CD4-positive, CD25-positive, alpha-beta regulatory T cell (primary cell): ENCODE results near the gene IGF1. TPM values are rescaled to one million over a fixed set of nuclear protein-coding genes. Genes with fewer than 3 reads are reported as not detected.

Experiments
- ATAC-seq, 2 donors: fragments of 150-1000 bp; cut with Tn5 transposase; one replicate each; pipeline ENCODE4 v1.10.0; 2021; ENCODE audit warnings: low read depth in 2 of 2, moderate number of reproducible peaks in 2 of 2, moderate library complexity in 1 of 2
- DNase-seq, 3 donors: peaks; one replicate each; pipeline versions ENCODE4 v3.0.0 to v3.0.0-alpha.2; 2012 to 2022; ENCODE audit warnings: mixed read lengths in 1 of 3
- H3K27ac ChIP-seq: one replicate; pipeline ENCODE4 v1.7.0; 2013; ENCODE audit warnings: mild to moderate bottlenecking, low read length; ENCODE audit not compliant: insufficient read depth, poor library complexity, severe bottlenecking
- H3K27me3 ChIP-seq: one replicate; pipeline ENCODE4 v1.7.0; 2013; ENCODE audit warnings: low read length; ENCODE audit not compliant: control insufficient read depth, insufficient read depth
- H3K36me3 ChIP-seq: one replicate; pipeline ENCODE4 v1.7.0; 2013; ENCODE audit warnings: mild to moderate bottlenecking, low read length, moderate library complexity; ENCODE audit not compliant: control insufficient read depth, insufficient read depth
- H3K4me1 ChIP-seq: 2 replicates; pipeline ENCODE4 v1.7.0; 2013; ENCODE audit warnings: mild to moderate bottlenecking, low read length; ENCODE audit not compliant: insufficient read depth, control insufficient read depth, poor library complexity, severe bottlenecking
- H3K4me3 ChIP-seq: one replicate; pipeline ENCODE4 v1.7.0; 2013; ENCODE audit warnings: low read depth, mild to moderate bottlenecking, low read length, moderate library complexity
- H3K9me3 ChIP-seq, 2 experiments: 1 replicate in 1 of 2; 2 replicates in 1 of 2; pipeline ENCODE4 v1.7.0; 2013; ENCODE audit warnings: low read length in 2 of 2, mild to moderate bottlenecking in 1 of 2, moderate library complexity in 1 of 2; ENCODE audit not compliant: control insufficient read depth in 2 of 2
- H3K27ac Mint-ChIP-seq, 3 donors: one replicate each; pipeline ENCODE4 v1.8.0; 2020 to 2022; ENCODE audit warnings: mild to moderate bottlenecking in 3 of 3, mixed read lengths in 3 of 3, moderate library complexity in 2 of 3
- H3K27me3 Mint-ChIP-seq: one replicate; pipeline ENCODE4 v1.8.0; 2022; ENCODE audit warnings: mild to moderate bottlenecking, mixed read lengths
- H3K36me3 Mint-ChIP-seq: one replicate; pipeline ENCODE4 v1.8.0; 2020; ENCODE audit warnings: mixed read lengths
- H3K4me1 Mint-ChIP-seq, 4 donors: one replicate each; pipeline ENCODE4 v1.8.0; 2020 to 2022; ENCODE audit warnings: mixed read lengths in 4 of 4, mild to moderate bottlenecking in 1 of 4
- H3K4me3 Mint-ChIP-seq, 4 donors: one replicate each; pipeline ENCODE4 v1.8.0; 2020 to 2022; ENCODE audit warnings: mild to moderate bottlenecking in 4 of 4, mixed read lengths in 4 of 4, moderate library complexity in 3 of 4
- H3K9me3 Mint-ChIP-seq, 7 donors: one replicate each; pipeline ENCODE4 v1.8.0; 2020 to 2022; ENCODE audit warnings: mixed read lengths in 7 of 7, mild to moderate bottlenecking in 3 of 7, moderate library complexity in 2 of 7
- polyA plus RNA-seq, 4 donors: library from polyadenylated mRNA; unstranded; fragments of 300-500 nt; fragmentation: Illumina TruSeq; gene quantifications; one replicate each; pipeline ENCODE4 v1.2.3, GENCODE V29; 2021
- total RNA-seq: library from RNA; stranded (reverse); gene quantifications from one replicate; pipeline ENCODE4 v1.2.3, GENCODE V29; 2022

The IGF1 gene
- total and polyA plus RNA-seq, 5 donors from 2014 or later: not detected

GRCh38 chr12:102385343-102385742 lies 95.0 kb downstream of the IGF1 start:
- Histone ChIP-seq H3K9me3 (no peaks in the 10 kb centered on the region), H3K36me3 (no peaks in the 10 kb centered on the region), H3K4me3 (no peak overlapping the region), H3K27ac (no peak overlapping the region), H3K4me1 (no peaks in the 10 kb centered on the region), H3K27me3 (no peaks in the 10 kb centered on the region)
- peaks cover 17% of the 10 kb centered on the region for H3K27me3 Mint-ChIP-seq
- no peaks in the 10 kb centered on the region for H3K36me3 Mint-ChIP-seq
- H3K9me3 Mint-ChIP-seq: peaks cover 0 to 15% (median 4%) of the 10 kb centered on the region in 7 donors
- no peak for ATAC-seq
- DNase-seq: no peak
- H3K4me1 Mint-ChIP-seq: no peaks in the 10 kb centered on the region
- H3K27ac Mint-ChIP-seq: no peak overlapping the region
- no peak overlapping the region for H3K4me3 Mint-ChIP-seq

GRCh38 chr12:102379346-102380162 lies 100.8 kb downstream of the IGF1 start:
- H3K27me3 ChIP-seq: no peaks in the 10 kb centered on the region
- no peaks in the 10 kb centered on the region for H3K4me1 ChIP-seq
- no peaks in the 10 kb centered on the region for H3K36me3 ChIP-seq
- H3K9me3 ChIP-seq: no peaks in the 10 kb centered on the region
- H3K27ac Mint-ChIP-seq: no peak overlapping the region
- H3K27ac ChIP-seq: no peak overlapping the region
- DNase-seq: no peak
- H3K9me3 Mint-ChIP-seq: peaks cover 0 to 13% (median 3%) of the 10 kb centered on the region in 7 donors
- no peak overlapping the region for H3K4me3 ChIP-seq
- peaks cover 12% of the 10 kb centered on the region for H3K27me3 Mint-ChIP-seq
- no peak overlapping the region for H3K4me3 Mint-ChIP-seq
- ATAC-seq: no peak
- no peaks in the 10 kb centered on the region for H3K36me3 Mint-ChIP-seq
- H3K4me1 Mint-ChIP-seq: no peaks in the 10 kb centered on the region

GRCh38 chr12:102376781-102377180 lies 103.6 kb downstream of the IGF1 start:
- H3K27me3 ChIP-seq: no peaks in the 10 kb centered on the region
- H3K4me1 ChIP-seq: no peaks in the 10 kb centered on the region
- DNase-seq: no peak
- H3K36me3 Mint-ChIP-seq: no peaks in the 10 kb centered on the region
- H3K4me3 ChIP-seq: no peak overlapping the region
- peaks cover 0 to 4% (median 1%) of the 10 kb centered on the region in 7 donors for H3K9me3 Mint-ChIP-seq
- H3K36me3 ChIP-seq: no peaks in the 10 kb centered on the region
- no peak overlapping the region for H3K27ac ChIP-seq
- H3K27me3 Mint-ChIP-seq: peaks cover 6% of the 10 kb centered on the region
- ATAC-seq: no peak
- H3K9me3 ChIP-seq: no peaks in the 10 kb centered on the region
- no peak overlapping the region for H3K27ac Mint-ChIP-seq
- H3K4me3 Mint-ChIP-seq: no peak overlapping the region
- H3K4me1 Mint-ChIP-seq: no peaks in the 10 kb centered on the region

DNA sequence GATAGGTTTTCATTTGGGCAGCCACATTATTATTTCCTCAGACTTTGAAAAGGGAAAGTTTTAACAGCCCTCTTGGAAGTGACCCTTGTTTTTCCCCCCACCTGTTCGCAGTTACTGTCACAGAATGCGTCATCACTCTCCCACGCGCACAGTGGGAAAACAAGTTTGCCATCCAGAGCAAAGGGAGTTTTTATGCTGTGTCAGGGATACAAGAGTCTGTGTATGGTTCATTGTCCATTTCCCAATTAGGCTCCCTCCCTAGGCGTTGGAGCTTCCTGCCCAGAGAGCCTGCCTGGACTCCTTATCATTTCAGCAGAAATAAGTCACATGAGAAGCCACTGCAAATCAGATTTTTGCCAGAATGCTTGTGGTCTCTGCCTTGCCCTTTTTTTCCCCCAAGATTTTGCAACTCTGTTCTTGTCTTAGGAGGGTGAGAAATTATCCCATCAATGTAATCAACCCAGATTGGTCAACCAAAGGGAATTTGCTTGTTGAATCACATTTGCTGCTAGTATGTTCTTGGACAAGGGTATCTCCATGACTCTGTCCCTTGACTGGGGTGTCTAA lies 104.1 kb downstream of the IGF1 start:
- Histone ChIP-seq H3K36me3 (no peaks in the 10 kb centered on the region), H3K27ac (no peak overlapping the region), H3K27me3 (no peaks in the 10 kb centered on the region), H3K4me3 (no peak overlapping the region), H3K4me1 (no peaks in the 10 kb centered on the region), H3K9me3 (no peaks in the 10 kb centered on the region)
- peaks cover 0 to 4% (median 2%) of the 10 kb centered on the region in 7 donors for H3K9me3 Mint-ChIP-seq
- H3K4me3 Mint-ChIP-seq: no peak overlapping the region
- no peak overlapping the region for H3K27ac Mint-ChIP-seq
- ATAC-seq (no peak), DNase-seq (no peak)
- peaks cover 6% of the 10 kb centered on the region for H3K27me3 Mint-ChIP-seq
- no peaks in the 10 kb centered on the region for H3K36me3 Mint-ChIP-seq
- H3K4me1 Mint-ChIP-seq: no peaks in the 10 kb centered on the region

DNA sequence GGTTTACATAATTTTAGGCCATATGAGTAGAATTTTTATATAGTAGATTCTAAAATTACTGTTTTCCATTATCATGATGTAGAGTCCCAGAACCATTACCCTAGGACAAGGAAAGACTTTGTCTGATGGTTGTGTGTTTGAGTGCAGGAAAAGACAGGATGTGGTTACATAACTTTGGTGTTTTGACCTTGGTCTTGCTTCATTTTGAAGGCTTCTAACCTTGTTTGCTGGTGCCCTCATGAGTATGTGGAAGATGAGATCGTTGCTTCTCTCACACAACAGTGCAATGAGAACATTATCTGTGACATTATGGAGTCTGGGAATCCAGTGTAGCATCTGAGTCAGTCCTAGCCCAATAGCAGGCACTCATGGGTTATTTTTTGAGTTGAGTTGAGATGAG lies 106.2 kb downstream of the IGF1 start:
- Mint-ChIP-seq H3K27me3 (no peaks in the 10 kb centered on the region), H3K9me3 (peaks cover 0 to 3% (median under 1%) of the 10 kb centered on the region in 7 donors), H3K36me3 (no peaks in the 10 kb centered on the region), H3K27ac (no peak overlapping the region), H3K4me3 (no peak overlapping the region), H3K4me1 (no peaks in the 10 kb centered on the region)
- ATAC-seq: no peak
- no peak overlapping the region for H3K4me3 ChIP-seq
- no peaks in the 10 kb centered on the region for H3K27me3 ChIP-seq
- no peaks in the 10 kb centered on the region for H3K9me3 ChIP-seq
- H3K4me1 ChIP-seq: no peaks in the 10 kb centered on the region
- H3K27ac ChIP-seq: no peak overlapping the region
- H3K36me3 ChIP-seq: no peaks in the 10 kb centered on the region
- peak in 1 of 3 donors; percentile 2 for DNase-seq

DNA sequence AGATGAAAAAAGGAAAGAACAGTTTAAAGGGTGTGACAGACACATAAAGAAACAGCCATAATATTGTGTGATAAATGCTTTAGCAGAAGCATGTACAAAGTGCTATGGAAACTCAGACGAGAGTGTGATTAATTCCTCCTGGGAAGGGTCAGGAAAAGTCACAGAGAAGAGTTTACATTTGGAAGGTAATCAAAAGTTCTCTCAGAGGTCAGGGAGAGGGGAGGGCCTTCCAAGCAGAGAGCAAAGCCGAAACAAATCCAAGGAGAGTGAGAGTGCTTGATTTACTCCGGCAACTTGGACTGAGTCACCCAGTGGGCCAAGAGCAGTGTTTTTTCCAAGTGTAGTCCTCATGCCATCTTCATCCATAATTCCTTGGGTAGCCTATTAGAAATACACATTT lies 108.3 kb downstream of the IGF1 start:
- no peak overlapping the region for H3K4me3 Mint-ChIP-seq
- no peaks in the 10 kb centered on the region for H3K36me3 Mint-ChIP-seq
- H3K4me1 Mint-ChIP-seq: no peaks in the 10 kb centered on the region
- peaks cover 5% of the 10 kb centered on the region for H3K27me3 Mint-ChIP-seq
- H3K9me3 Mint-ChIP-seq: peaks cover 0 to 16% (median 3%) of the 10 kb centered on the region in 7 donors
- Histone ChIP-seq H3K9me3 (no peaks in the 10 kb centered on the region), H3K27ac (no peak overlapping the region), H3K27me3 (no peaks in the 10 kb centered on the region), H3K36me3 (no peaks in the 10 kb centered on the region), H3K4me1 (no peaks in the 10 kb centered on the region), H3K4me3 (no peak overlapping the region)
- DNase-seq (no peak), ATAC-seq (no peak)
- no peak overlapping the region for H3K27ac Mint-ChIP-seq

DNA sequence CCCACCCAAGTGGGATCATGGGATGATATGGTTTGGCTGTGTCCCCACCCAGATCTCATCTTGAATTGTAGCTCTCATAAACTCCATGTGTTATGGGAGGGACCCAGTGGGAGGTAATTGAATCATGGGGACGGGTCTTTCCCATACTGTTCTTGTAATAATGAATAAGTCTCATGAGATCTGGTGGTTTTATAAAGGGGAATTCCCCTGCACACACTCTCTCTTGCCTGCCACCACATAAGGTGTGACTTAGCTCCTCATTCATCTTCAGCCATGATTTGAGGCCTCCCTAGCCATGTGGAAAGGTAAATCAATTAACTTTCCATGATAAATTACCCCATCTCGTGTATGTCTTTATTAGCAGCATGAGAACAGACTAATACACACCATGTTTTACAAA lies 109.2 kb downstream of the IGF1 start:
- ATAC-seq: no peak
- Histone ChIP-seq H3K27ac (no peak overlapping the region), H3K4me1 (no peaks in the 10 kb centered on the region), H3K27me3 (no peaks in the 10 kb centered on the region), H3K36me3 (no peaks in the 10 kb centered on the region), H3K9me3 (no peaks in the 10 kb centered on the region), H3K4me3 (no peak overlapping the region)
- H3K27me3 Mint-ChIP-seq: peaks cover 5% of the 10 kb centered on the region
- H3K9me3 Mint-ChIP-seq: peaks cover 0 to 16% (median 3%) of the 10 kb centered on the region in 7 donors
- no peaks in the 10 kb centered on the region for H3K36me3 Mint-ChIP-seq
- no peak overlapping the region for H3K27ac Mint-ChIP-seq
- no peaks in the 10 kb centered on the region for H3K4me1 Mint-ChIP-seq
- no peak for DNase-seq
- no peak overlapping the region for H3K4me3 Mint-ChIP-seq

DNA sequence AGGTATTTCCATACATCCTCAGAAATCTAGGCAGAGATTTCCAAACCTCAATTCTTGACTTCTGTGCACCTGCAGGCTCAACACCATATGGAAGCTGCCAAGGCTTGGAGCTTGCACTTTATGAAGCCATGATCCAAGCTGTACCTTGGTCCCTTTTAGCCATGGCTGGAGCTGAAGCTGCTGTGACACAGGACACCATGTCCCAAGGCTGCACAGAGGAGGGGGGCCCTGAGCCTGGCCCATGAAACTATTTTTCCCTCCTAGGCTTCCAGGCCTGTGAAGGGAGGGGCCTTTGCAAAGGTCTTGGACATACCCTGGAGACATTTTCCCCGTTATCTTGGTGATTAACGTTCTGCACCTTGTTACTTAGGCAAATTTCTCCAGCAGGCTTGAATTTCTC lies 110.5 kb downstream of the IGF1 start:
- H3K27ac ChIP-seq: no peak overlapping the region
- Mint-ChIP-seq H3K36me3 (no peaks in the 10 kb centered on the region), H3K4me3 (no peak overlapping the region), H3K27ac (no peak overlapping the region), H3K27me3 (peaks cover 5% of the 10 kb centered on the region), H3K9me3 (peaks cover 0 to 16% (median 3%) of the 10 kb centered on the region in 7 donors), H3K4me1 (no peaks in the 10 kb centered on the region)
- no peaks in the 10 kb centered on the region for H3K27me3 ChIP-seq
- DNase-seq (no peak), ATAC-seq (no peak)
- H3K4me1 ChIP-seq: no peaks in the 10 kb centered on the region
- H3K9me3 ChIP-seq: no peaks in the 10 kb centered on the region
- no peaks in the 10 kb centered on the region for H3K36me3 ChIP-seq
- no peak overlapping the region for H3K4me3 ChIP-seq
